CD8-positive, alpha-beta memory T cell (primary cell): ENCODE measurements around the gene CDYL2. TPM values are rescaled to one million over a fixed set of nuclear protein-coding genes. Genes with fewer than 3 reads are reported as not detected.

Experiments used
- CTCF ChIA-PET: fragments of 350-600 bp; sonication (Branson Sonifier 250); formaldehyde crosslinking; loops from one replicate; lab custom pipeline; 2021; ENCODE audit warnings: antibody characterized with exemption; lab: Charles Lee
- POLR2A ChIA-PET: fragments of 350-600 bp; sonication (Branson Sonifier 250); formaldehyde crosslinking; loops from one replicate; lab custom pipeline; 2021; ENCODE audit warnings: antibody characterized with exemption; lab: Charles Lee
- DNase-seq, 5 donors: peaks; one replicate each; pipeline versions ENCODE4 v3.0.0 to v3.0.0-alpha.2; 2020 to 2022; ENCODE audit warnings: mixed read lengths in 1 of 5
- H3K27ac ChIP-seq: one replicate; pipeline ENCODE4 v1.7.0; 2013; ENCODE audit warnings: low read depth, mild to moderate bottlenecking, low read length, moderate library complexity
- H3K27me3 ChIP-seq: 2 replicates; pipeline ENCODE4 v1.7.0; 2013; ENCODE audit warnings: low read length, mild to moderate bottlenecking; ENCODE audit not compliant: insufficient read depth, poor library complexity, severe bottlenecking
- H3K36me3 ChIP-seq: 2 replicates; pipeline ENCODE4 v1.7.0; 2013; ENCODE audit warnings: mild to moderate bottlenecking, low read length, moderate library complexity; ENCODE audit not compliant: insufficient read depth
- H3K4me1 ChIP-seq: 2 replicates; pipeline ENCODE4 v1.7.0; 2013; ENCODE audit warnings: mild to moderate bottlenecking, low read length, moderate library complexity; ENCODE audit not compliant: insufficient read depth
- H3K4me3 ChIP-seq: 2 replicates; pipeline ENCODE4 v1.7.0; 2013; ENCODE audit warnings: mild to moderate bottlenecking, low read length
- H3K9me3 ChIP-seq: 2 replicates; pipeline ENCODE4 v1.7.0; 2013; ENCODE audit warnings: mild to moderate bottlenecking, low read length
- H3K27ac Mint-ChIP-seq, 8 donors: one replicate each; pipeline ENCODE4 v1.8.0; 2020 to 2021; ENCODE audit warnings: mixed read lengths in 8 of 8, mild to moderate bottlenecking in 6 of 8, inconsistent platforms in 3 of 8, moderate library complexity in 3 of 8
- H3K27me3 Mint-ChIP-seq, 2 donors: one replicate each; pipeline ENCODE4 v1.8.0; 2020 to 2021; ENCODE audit warnings: mixed read lengths in 2 of 2, mild to moderate bottlenecking in 1 of 2, moderate library complexity in 1 of 2
- H3K36me3 Mint-ChIP-seq, 3 donors: one replicate each; pipeline ENCODE4 v1.8.0; 2020 to 2021; ENCODE audit warnings: mixed read lengths in 3 of 3, inconsistent platforms in 1 of 3, mild to moderate bottlenecking in 1 of 3
- H3K4me1 Mint-ChIP-seq, 3 donors: one replicate each; pipeline ENCODE4 v1.8.0; 2020 to 2021; ENCODE audit warnings: mixed read lengths in 3 of 3, inconsistent platforms in 1 of 3, mild to moderate bottlenecking in 1 of 3
- H3K4me3 Mint-ChIP-seq, 7 donors: one replicate each; pipeline ENCODE4 v1.8.0; 2020 to 2021; ENCODE audit warnings: mixed read lengths in 7 of 7, mild to moderate bottlenecking in 6 of 7, moderate library complexity in 4 of 7, inconsistent platforms in 2 of 7
- H3K9me3 Mint-ChIP-seq, 5 donors: one replicate each; pipeline ENCODE4 v1.8.0; 2020 to 2022; ENCODE audit warnings: mixed read lengths in 5 of 5, mild to moderate bottlenecking in 3 of 5, moderate library complexity in 2 of 5, inconsistent platforms in 1 of 5
- polyA plus RNA-seq: library from polyadenylated mRNA; unstranded; fragments of 300-500 nt; fragmentation: Illumina TruSeq; gene quantifications from one replicate; pipeline ENCODE4 v1.2.3, GENCODE V29; 2021
- total RNA-seq, 2 experiments: library from RNA; stranded (reverse); gene quantifications; one replicate each; pipeline ENCODE4 v1.2.3, GENCODE V29; 2021

Gene CDYL2
- total and polyA plus RNA-seq, 3 experiments from 2014 or later: 3.8 to 42.0 (median 40.6) TPM

GRCh38 chr16:80766798-80767197 lies 37.6 kb downstream of the CDYL2 start:
- H3K4me3 ChIP-seq: no peak overlapping the region
- peaks cover 2 to 6% (median 3%) of the 10 kb centered on the region in 3 donors for H3K36me3 Mint-ChIP-seq
- ChIA-PET CTCF (no interaction called here), POLR2A (no interaction called here)
- H3K9me3 Mint-ChIP-seq: peaks cover 6 to 12% (median 9%) of the 10 kb centered on the region in 5 donors
- H3K4me1 Mint-ChIP-seq: peaks cover 21 to 34% (median 24%) of the 10 kb centered on the region in 3 donors
- no peak overlapping the region for H3K4me3 Mint-ChIP-seq
- no peak for DNase-seq
- peaks cover 9% of the 10 kb centered on the region for H3K4me1 ChIP-seq
- H3K36me3 ChIP-seq: no peaks in the 10 kb centered on the region
- peaks cover 0 to 3% of the 10 kb centered on the region in 2 donors for H3K27me3 Mint-ChIP-seq
- no peaks in the 10 kb centered on the region for H3K9me3 ChIP-seq
- H3K27ac Mint-ChIP-seq: peak overlapping the region in 4 of 8 donors; percentile 7 to 51 (median 32)
- no peak overlapping the region for H3K27ac ChIP-seq
- no peaks in the 10 kb centered on the region for H3K27me3 ChIP-seq

- no peak overlapping the region for H3K4me3 ChIP-seq
- H3K9me3 Mint-ChIP-seq: peaks cover 0 to 2% (median 0%) of the 10 kb centered on the region in 5 donors
- no peaks in the 10 kb centered on the region for H3K36me3 ChIP-seq
- H3K4me3 Mint-ChIP-seq: no peak overlapping the region
- no peaks in the 10 kb centered on the region for H3K27me3 ChIP-seq
- no peak overlapping the region for H3K27ac ChIP-seq
- H3K4me1 Mint-ChIP-seq: peaks cover 12 to 32% (median 17%) of the 10 kb centered on the region in 3 donors
- peaks cover 0 to 2% (median 1%) of the 10 kb centered on the region in 3 donors for H3K36me3 Mint-ChIP-seq
- peak overlapping the region in 1 of 8 donors; percentile 34 for H3K27ac Mint-ChIP-seq
- peaks cover 0 to 3% of the 10 kb centered on the region in 2 donors for H3K27me3 Mint-ChIP-seq
- CTCF ChIA-PET: no interaction called here
- H3K4me1 ChIP-seq: no peaks in the 10 kb centered on the region
- H3K9me3 ChIP-seq: no peaks in the 10 kb centered on the region
- POLR2A ChIA-PET: no interaction called here
- DNase-seq: no peak
These were observed 44.8 kb downstream of the CDYL2 start for GRCh38 chr16:80759419-80760162.

DNA sequence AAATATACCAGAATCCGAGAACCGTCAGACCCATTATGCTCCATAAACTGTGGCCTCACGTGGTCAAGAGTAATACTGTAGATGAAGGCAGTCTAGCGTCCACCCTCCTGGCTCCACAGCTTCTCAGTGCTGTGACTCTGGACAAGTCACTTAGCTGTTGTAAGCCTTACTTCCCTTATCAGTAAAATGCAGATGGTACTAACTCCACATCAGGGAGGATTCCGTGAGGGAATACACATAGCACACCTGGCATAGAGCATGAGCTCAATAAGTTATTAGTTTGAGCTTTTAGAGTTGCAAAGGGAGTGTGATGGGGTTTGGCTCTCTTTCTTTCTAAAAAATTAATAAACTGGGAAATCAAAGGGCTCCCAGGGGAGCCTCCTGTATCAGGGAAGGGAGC lies 49.9 kb downstream of the CDYL2 start:
- H3K27me3 ChIP-seq: no peaks in the 10 kb centered on the region
- H3K36me3 Mint-ChIP-seq: peaks cover 0 to 5% (median 0%) of the 10 kb centered on the region in 3 donors
- H3K4me1 Mint-ChIP-seq: peaks cover 16 to 57% (median 20%) of the 10 kb centered on the region in 3 donors
- H3K4me3 Mint-ChIP-seq: no peak overlapping the region
- H3K9me3 ChIP-seq: no peaks in the 10 kb centered on the region
- no peak overlapping the region for H3K4me3 ChIP-seq
- H3K4me1 ChIP-seq: no peaks in the 10 kb centered on the region
- ChIA-PET CTCF (interaction anchor here (1.0 kb wide), 1 partner anchor 54 kb away, joined by 3 read pairs; no protein-coding TSS in a partner anchor), POLR2A (no interaction called here)
- no peaks in the 10 kb centered on the region for H3K9me3 Mint-ChIP-seq
- H3K27ac ChIP-seq: no peak overlapping the region
- DNase-seq: no peak
- no peak overlapping the region for H3K27ac Mint-ChIP-seq
- H3K27me3 Mint-ChIP-seq: no peaks in the 10 kb centered on the region
- H3K36me3 ChIP-seq: no peaks in the 10 kb centered on the region

- no peak overlapping the region for H3K27ac ChIP-seq
- H3K4me1 Mint-ChIP-seq: peaks cover 20 to 62% (median 24%) of the 10 kb centered on the region in 3 donors
- H3K27me3 ChIP-seq: no peaks in the 10 kb centered on the region
- POLR2A ChIA-PET: no interaction called here
- no peaks in the 10 kb centered on the region for H3K9me3 ChIP-seq
- H3K4me3 ChIP-seq: no peak overlapping the region
- peak overlapping the region in 1 of 8 donors; percentile 83 for H3K27ac Mint-ChIP-seq
- H3K36me3 Mint-ChIP-seq: peaks cover 0 to 4% (median 1%) of the 10 kb centered on the region in 3 donors
- peaks cover 0 to 3% (median 0%) of the 10 kb centered on the region in 5 donors for H3K9me3 Mint-ChIP-seq
- H3K36me3 ChIP-seq: no peaks in the 10 kb centered on the region
- no peak for DNase-seq
- no peaks in the 10 kb centered on the region for H3K27me3 Mint-ChIP-seq
- no peaks in the 10 kb centered on the region for H3K4me1 ChIP-seq
- H3K4me3 Mint-ChIP-seq: no peak overlapping the region
- CTCF ChIA-PET: no interaction called here
These were observed 51.9 kb downstream of the CDYL2 start for GRCh38 chr16:80752541-80752940.

- no peak for DNase-seq
- no peaks in the 10 kb centered on the region for H3K36me3 ChIP-seq
- ChIA-PET POLR2A (no interaction called here), CTCF (interaction anchor here (1.2 kb wide), 1 partner anchor 225 kb away, joined by 4 read pairs; no protein-coding TSS in a partner anchor)
- Mint-ChIP-seq H3K27ac (no peak overlapping the region), H3K4me3 (no peak overlapping the region), H3K9me3 (peaks cover 0 to 3% (median 0%) of the 10 kb centered on the region in 5 donors), H3K27me3 (no peaks in the 10 kb centered on the region), H3K36me3 (peaks cover 1 to 5% (median 3%) of the 10 kb centered on the region in 3 donors), H3K4me1 (peaks cover 25 to 65% (median 34%) of the 10 kb centered on the region in 3 donors)
- no peak overlapping the region for H3K4me3 ChIP-seq
- no peaks in the 10 kb centered on the region for H3K4me1 ChIP-seq
- no peaks in the 10 kb centered on the region for H3K9me3 ChIP-seq
- no peaks in the 10 kb centered on the region for H3K27me3 ChIP-seq
- no peak overlapping the region for H3K27ac ChIP-seq
These were observed 53.2 kb downstream of the CDYL2 start for GRCh38 chr16:80751167-80751566.

- H3K9me3 ChIP-seq: no peaks in the 10 kb centered on the region
- H3K4me3 Mint-ChIP-seq: no peak overlapping the region
These were observed 58.2 kb downstream of the CDYL2 start for GRCh38 chr16:80746231-80746630.

GRCh38 chr16:80744856-80745255 lies 59.5 kb downstream of the CDYL2 start:
- Histone ChIP-seq H3K27me3 (no peaks in the 10 kb centered on the region), H3K9me3 (no peaks in the 10 kb centered on the region), H3K4me3 (no peak overlapping the region), H3K27ac (no peak overlapping the region), H3K4me1 (no peaks in the 10 kb centered on the region), H3K36me3 (no peaks in the 10 kb centered on the region)
- peaks cover 4 to 10% (median 7%) of the 10 kb centered on the region in 5 donors for H3K9me3 Mint-ChIP-seq
- H3K27me3 Mint-ChIP-seq: peaks cover 0 to 1% of the 10 kb centered on the region in 2 donors
- peak overlapping the region in 2 of 8 donors; percentile 17 to 34 for H3K27ac Mint-ChIP-seq
- DNase-seq: peak in 2 of 5 donors; percentile 9 to 50
- H3K36me3 Mint-ChIP-seq: peaks cover 8 to 14% (median 10%) of the 10 kb centered on the region in 3 donors
- H3K4me3 Mint-ChIP-seq: peak overlapping the region in 1 of 7 donors; percentile 48
- H3K4me1 Mint-ChIP-seq: peaks cover 41 to 60% (median 45%) of the 10 kb centered on the region in 3 donors
- CTCF ChIA-PET: no interaction called here
- POLR2A ChIA-PET: no interaction called here

More at GRCh38 chr16:80746231-80746630, 58.2 kb downstream of the CDYL2 start:
- peaks cover 3 to 13% (median 9%) of the 10 kb centered on the region in 3 donors for H3K36me3 Mint-ChIP-seq
- Histone ChIP-seq H3K4me1 (no peaks in the 10 kb centered on the region), H3K27me3 (no peaks in the 10 kb centered on the region), H3K27ac (no peak overlapping the region), H3K36me3 (no peaks in the 10 kb centered on the region), H3K4me3 (no peak overlapping the region)
- H3K27me3 Mint-ChIP-seq: peaks cover 0 to 1% of the 10 kb centered on the region in 2 donors
- peaks cover 0 to 3% (median 0%) of the 10 kb centered on the region in 5 donors for H3K9me3 Mint-ChIP-seq
- no peak for DNase-seq
- peak overlapping the region in 1 of 8 donors; percentile 36 for H3K27ac Mint-ChIP-seq
- ChIA-PET CTCF (no interaction called here), POLR2A (no interaction called here)
- H3K4me1 Mint-ChIP-seq: peaks cover 43 to 63% (median 45%) of the 10 kb centered on the region in 3 donors

DNA sequence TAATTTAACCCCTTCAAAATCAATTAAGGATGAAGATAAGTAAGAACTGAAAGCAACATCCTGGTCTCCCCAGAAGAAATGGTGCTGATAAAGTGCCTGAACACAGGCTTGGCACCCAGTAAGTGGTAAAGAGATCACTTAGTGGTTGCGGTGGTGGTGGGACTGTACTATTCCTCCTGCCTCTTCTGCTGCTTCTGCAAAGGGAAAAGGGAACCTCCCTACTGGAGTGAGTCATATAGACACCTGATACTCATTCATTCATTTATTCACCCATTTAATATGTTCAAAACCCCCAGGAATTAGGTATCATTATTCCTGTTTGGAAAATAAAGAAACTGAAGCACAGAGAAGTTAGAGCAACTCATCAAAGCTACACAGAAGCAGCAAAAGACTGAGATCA lies 60.6 kb downstream of the CDYL2 start:
- Mint-ChIP-seq H3K9me3 (peaks cover 5 to 12% (median 9%) of the 10 kb centered on the region in 5 donors), H3K27me3 (peaks cover 0 to 1% of the 10 kb centered on the region in 2 donors), H3K4me1 (peaks cover 43 to 60% (median 44%) of the 10 kb centered on the region in 3 donors), H3K27ac (peak overlapping the region in 4 of 8 donors; percentile 3 to 47 (median 14)), H3K4me3 (no peak overlapping the region), H3K36me3 (peaks cover 9 to 15% (median 10%) of the 10 kb centered on the region in 3 donors)
- Histone ChIP-seq H3K9me3 (no peaks in the 10 kb centered on the region), H3K36me3 (no peaks in the 10 kb centered on the region), H3K27ac (no peak overlapping the region), H3K4me1 (no peaks in the 10 kb centered on the region), H3K4me3 (no peak overlapping the region), H3K27me3 (no peaks in the 10 kb centered on the region)
- ChIA-PET POLR2A (no interaction called here), CTCF (no interaction called here)
- no peak for DNase-seq
